SK-N-SH treated with all-trans-retinoic acid at 6 μM for 48 hours (cell line): ENCODE results near the gene IGFBP1.

Source experiments
- ATAC-seq: fragments of 200-7000 bp; cut with Tn5 transposase; 3 replicates; pipeline ENCODE4 v1.9.1; 2020; ENCODE audit warnings: mild to moderate bottlenecking, moderate library complexity
- ARNTL ChIP-seq: fragments of 450-650 bp; formaldehyde crosslinking; IDR thresholded peaks from 2 replicates; pipeline ENCODE4 v1.5.0; 2020; ENCODE audit warnings: low read depth, mild to moderate bottlenecking, moderate library complexity, borderline replicate concordance
- BACH2 ChIP-seq: fragments of 250-450 bp; sonication (Bioruptor Pico); IDR thresholded peaks from 2 replicates; pipeline ENCODE4 v1.9.0; 2021; ENCODE audit warnings: mild to moderate bottlenecking, borderline replicate concordance
- CREB5 ChIP-seq: fragments of 250-450 bp; sonication (Bioruptor Pico); IDR thresholded peaks from 2 replicates; pipeline ENCODE4 v1.5.1; 2020; ENCODE audit warnings: low read depth, mild to moderate bottlenecking, moderate library complexity
- CSDC2 ChIP-seq: fragments of 250-450 bp; sonication (Bioruptor Pico); IDR thresholded peaks from 2 replicates; pipeline ENCODE4 v1.5.0; 2020; ENCODE audit warnings: mild to moderate bottlenecking, moderate library complexity
- GLIS3 ChIP-seq: fragments of 250-450 bp; sonication (Bioruptor Pico); IDR thresholded peaks from 2 replicates; pipeline ENCODE4 v1.5.0; 2020; ENCODE audit warnings: mild to moderate bottlenecking, moderate library complexity
- OSR1 ChIP-seq: fragments of 250-450 bp; sonication (Bioruptor Pico); IDR thresholded peaks from 2 replicates; pipeline ENCODE4 v1.8.0; 2022; ENCODE audit warnings: moderate library complexity, mild to moderate bottlenecking, inconsistent platforms
- POU6F1 ChIP-seq: fragments of 250-450 bp; sonication (Bioruptor Pico); IDR thresholded peaks from 2 replicates; pipeline ENCODE4 v1.8.0; 2021; ENCODE audit warnings: low read depth, mild to moderate bottlenecking, moderate library complexity, borderline replicate concordance
- PPARA ChIP-seq: fragments of 250-450 bp; sonication (Bioruptor Pico); IDR thresholded peaks from 2 replicates; pipeline ENCODE4 v1.5.0; 2020; ENCODE audit warnings: mild to moderate bottlenecking, borderline replicate concordance
- RARB ChIP-seq: fragments of 250-450 bp; sonication (Bioruptor Pico); IDR thresholded peaks from 2 replicates; pipeline ENCODE4 v1.8.0; 2021; ENCODE audit warnings: mild to moderate bottlenecking, moderate library complexity
- TCF4 ChIP-seq: fragments of 250-450 bp; sonication (Bioruptor Pico); IDR thresholded peaks from 2 replicates; pipeline ENCODE4 v1.8.0; 2021; ENCODE audit warnings: mild to moderate bottlenecking, moderate library complexity, borderline replicate concordance
- TOX ChIP-seq: fragments of 250-450 bp; sonication (Bioruptor Pico); IDR thresholded peaks from 2 replicates; pipeline ENCODE4 v1.8.0; 2021; ENCODE audit warnings: mild to moderate bottlenecking, moderate library complexity, borderline replicate concordance
- TSHZ2 ChIP-seq: fragments of 250-450 bp; sonication (Bioruptor Pico); IDR thresholded peaks from 2 replicates; pipeline ENCODE4 v1.5.0; 2020; ENCODE audit warnings: mild to moderate bottlenecking, moderate library complexity
- ZFP30 ChIP-seq: fragments of 450-650 bp; formaldehyde crosslinking; IDR thresholded peaks from 2 replicates; pipeline ENCODE4 v1.5.0; 2022; ENCODE audit warnings: mild to moderate bottlenecking, moderate library complexity
- ZNF565 ChIP-seq: fragments of 450-650 bp; formaldehyde crosslinking; conservative IDR thresholded peaks from 2 replicates; pipeline ENCODE4 v1.5.0; 2020; ENCODE audit warnings: low read depth, mild to moderate bottlenecking, moderate library complexity
- ZNF8 ChIP-seq: fragments of 450-650 bp; formaldehyde crosslinking; IDR thresholded peaks from 2 replicates; pipeline ENCODE4 v1.5.0; 2020; ENCODE audit warnings: mild to moderate bottlenecking, moderate library complexity
- TF ChIP-seq, protein P1 (sequence below): fragments of 250-450 bp; sonication (Bioruptor Pico); IDR thresholded peaks from 2 replicates; pipeline ENCODE4 v1.5.1; 2021; ENCODE audit warnings: mild to moderate bottlenecking, moderate library complexity

IGFBP1 gene

GRCh38 chr7:45930967-45931366 lies 42.7 kb downstream of the IGFBP1 start:
- no peak for TF ChIP-seq OSR1 (CRISPR knock-in tag)
- no peak for TF ChIP-seq GLIS3 (CRISPR knock-in tag)
- no peak for TF ChIP-seq TSHZ2 (CRISPR knock-in tag)
- no peak for TF ChIP-seq POU6F1 (CRISPR knock-in tag)
- TF ChIP-seq TOX (CRISPR knock-in tag), result no peak
- no peak for TF ChIP-seq ARNTL (CRISPR knock-in tag)
- TF ChIP-seq TCF4 (CRISPR knock-in tag), result no peak
- no peak for TF ChIP-seq BACH2
- TF ChIP-seq PPARA (CRISPR knock-in tag), result no peak
- TF ChIP-seq CREB5 (CRISPR knock-in tag), result no peak
- TF ChIP-seq, protein P1, sequence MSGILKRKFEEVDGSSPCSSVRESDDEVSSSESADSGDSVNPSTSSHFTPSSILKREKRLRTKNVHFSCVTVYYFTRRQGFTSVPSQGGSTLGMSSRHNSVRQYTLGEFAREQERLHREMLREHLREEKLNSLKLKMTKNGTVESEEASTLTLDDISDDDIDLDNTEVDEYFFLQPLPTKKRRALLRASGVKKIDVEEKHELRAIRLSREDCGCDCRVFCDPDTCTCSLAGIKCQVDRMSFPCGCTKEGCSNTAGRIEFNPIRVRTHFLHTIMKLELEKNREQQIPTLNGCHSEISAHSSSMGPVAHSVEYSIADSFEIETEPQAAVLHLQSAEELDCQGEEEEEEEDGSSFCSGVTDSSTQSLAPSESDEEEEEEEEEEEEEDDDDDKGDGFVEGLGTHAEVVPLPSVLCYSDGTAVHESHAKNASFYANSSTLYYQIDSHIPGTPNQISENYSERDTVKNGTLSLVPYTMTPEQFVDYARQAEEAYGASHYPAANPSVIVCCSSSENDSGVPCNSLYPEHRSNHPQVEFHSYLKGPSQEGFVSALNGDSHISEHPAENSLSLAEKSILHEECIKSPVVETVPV, result no peak
- no peak for ATAC-seq

GRCh38 chr7:45937301-45937700 lies 49.0 kb downstream of the IGFBP1 start:
- TF ChIP-seq ARNTL (CRISPR knock-in tag) (no peak), OSR1 (CRISPR knock-in tag) (no peak)
- no peak for ATAC-seq

GRCh38 chr7:45937862-45938261 lies 49.6 kb downstream of the IGFBP1 start:
- no peak for ATAC-seq
- TF ChIP-seq, protein P1, result no peak
- TF ChIP-seq GLIS3 (CRISPR knock-in tag) (no peak), ZFP30 (no peak), ZNF565 (CRISPR knock-in tag) (no peak), ZNF8 (no peak), CREB5 (CRISPR knock-in tag) (no peak), TSHZ2 (CRISPR knock-in tag) (no peak), RARB (CRISPR knock-in tag) (no peak), PPARA (CRISPR knock-in tag) (no peak), CSDC2 (CRISPR knock-in tag) (no peak)
